Naive thymus-derived CD4-positive, alpha-beta T cell (primary cell): ENCODE measurements around the gene FAAP100. TPM values are rescaled to one million over a fixed set of nuclear protein-coding genes. Genes with fewer than 3 reads are reported as not detected.

Experiments
- ATAC-seq: fragments of 150-1000 bp; cut with Tn5 transposase; 2 replicates; pipeline ENCODE4 v1.10.0; 2021; ENCODE audit warnings: mild to moderate bottlenecking, moderate library complexity
- CTCF ChIA-PET: fragments of 350-600 bp; sonication (Branson Sonifier 250); formaldehyde crosslinking; loops from one replicate; lab custom pipeline; 2021; ENCODE audit warnings: antibody characterized with exemption; lab: Charles Lee
- POLR2A ChIA-PET: fragments of 350-600 bp; sonication (Branson Sonifier 250); formaldehyde crosslinking; loops from one replicate; lab custom pipeline; 2021; ENCODE audit warnings: antibody characterized with exemption, inconsistent platforms; lab: Charles Lee
- DNase-seq, 9 donors: peaks; one replicate each; pipeline versions ENCODE4 v3.0.0 to v3.0.0-alpha.2; 2020 to 2022; ENCODE audit warnings: mixed read lengths in 1 of 9
- H3K27ac ChIP-seq: one replicate; pipeline ENCODE4 v1.7.0; 2013; ENCODE audit warnings: mild to moderate bottlenecking, low read depth, low read length, moderate library complexity
- H3K27me3 ChIP-seq, 2 donors: one replicate each; pipeline ENCODE4 v1.7.0; 2013; ENCODE audit warnings: low read length in 2 of 2, mild to moderate bottlenecking in 2 of 2, moderate library complexity in 2 of 2; ENCODE audit not compliant: control insufficient read depth in 2 of 2, insufficient read depth in 2 of 2
- H3K36me3 ChIP-seq, 3 experiments: 1 replicate in 2 of 3; 2 replicates in 1 of 3; pipeline ENCODE4 v1.7.0; 2013; ENCODE audit warnings: low read length in 3 of 3, mild to moderate bottlenecking in 3 of 3, moderate library complexity in 1 of 3; ENCODE audit not compliant: insufficient read depth in 3 of 3, control insufficient read depth in 2 of 3
- H3K4me1 ChIP-seq, 2 donors: one replicate each; pipeline ENCODE4 v1.7.0; 2013; ENCODE audit warnings: low read length in 2 of 2, mild to moderate bottlenecking in 2 of 2, moderate library complexity in 1 of 2; ENCODE audit not compliant: control insufficient read depth in 2 of 2, insufficient read depth in 2 of 2
- H3K4me3 ChIP-seq: 2 replicates; pipeline ENCODE4 v1.7.0; 2013; ENCODE audit warnings: mild to moderate bottlenecking, low read length
- H3K9me3 ChIP-seq, 3 experiments: 1 replicate in 2 of 3; 2 replicates in 1 of 3; pipeline ENCODE4 v1.7.0; 2013; ENCODE audit warnings: low read length in 3 of 3; ENCODE audit not compliant: control insufficient read depth in 2 of 3
- H3K27ac Mint-ChIP-seq, 9 donors: one replicate each; pipeline ENCODE4 v1.8.0; 2020 to 2022; ENCODE audit warnings: mixed read lengths in 9 of 9, mild to moderate bottlenecking in 8 of 9, moderate library complexity in 5 of 9, inconsistent platforms in 2 of 9
- H3K27me3 Mint-ChIP-seq, 5 donors: one replicate each; pipeline ENCODE4 v1.8.0; 2021 to 2022; ENCODE audit warnings: mixed read lengths in 5 of 5, mild to moderate bottlenecking in 1 of 5
- H3K36me3 Mint-ChIP-seq, 5 donors: one replicate each; pipeline ENCODE4 v1.8.0; 2020 to 2022; ENCODE audit warnings: mixed read lengths in 5 of 5, mild to moderate bottlenecking in 3 of 5, inconsistent platforms in 1 of 5
- H3K4me1 Mint-ChIP-seq, 7 donors: one replicate each; pipeline ENCODE4 v1.8.0; 2020 to 2022; ENCODE audit warnings: mixed read lengths in 7 of 7, mild to moderate bottlenecking in 3 of 7, inconsistent platforms in 1 of 7
- H3K4me3 Mint-ChIP-seq, 10 donors: one replicate each; pipeline ENCODE4 v1.8.0; 2020 to 2022; ENCODE audit warnings: mild to moderate bottlenecking in 10 of 10, mixed read lengths in 10 of 10, moderate library complexity in 6 of 10, inconsistent platforms in 2 of 10
- H3K9me3 Mint-ChIP-seq, 11 donors: one replicate each; pipeline ENCODE4 v1.8.0; 2020 to 2022; ENCODE audit warnings: mixed read lengths in 11 of 11, mild to moderate bottlenecking in 4 of 11, inconsistent platforms in 1 of 11, moderate library complexity in 1 of 11
- intact Hi-C, 2 donors: fragments of 100-400 bp; cut with micrococcal nuclease; formaldehyde crosslinking; loops; one replicate each; pipeline ENCODE4 v1.15.1; 2023
- polyA plus RNA-seq, 2 donors: library from polyadenylated mRNA; unstranded; fragments of 300-500 nt; fragmentation: Illumina TruSeq; gene quantifications; one replicate each; pipeline ENCODE4 v1.2.3, GENCODE V29; 2021
- total RNA-seq, 6 experiments: library from RNA in 5 of 6; stranded (reverse) in 5 of 6; gene quantifications; 1 replicate in 5 of 6; 2 replicates in 1 of 6; pipeline ENCODE4 v1.2.3 and lab custom pipeline; 2021 to 2026

The FAAP100 gene
- total and polyA plus RNA-seq, 7 experiments from 2014 or later, result 9.0 to 57.0 (median 37.7) TPM

- ChIA-PET CTCF (no interaction called here), POLR2A (interaction anchor here (0.9 to 1.0 kb wide), 2 partner anchors 10 to 13 kb away, joined by 3 to 4 read pairs; no protein-coding TSS in a partner anchor)
- ATAC-seq (no peak), DNase-seq (no peak)
- no peak overlapping the region for H3K4me3 ChIP-seq
- H3K9me3 ChIP-seq, result no peaks in the 10 kb centered on the region
- peaks cover 0 to 84% (median 2%) of the 10 kb centered on the region in 3 experiments for H3K36me3 ChIP-seq
- H3K27me3 ChIP-seq, result no peaks in the 10 kb centered on the region
- intact Hi-C loops, result no loop called here
- no peaks in the 10 kb centered on the region for H3K9me3 Mint-ChIP-seq
- H3K4me1 ChIP-seq, result no peaks in the 10 kb centered on the region
- no peak overlapping the region for H3K27ac ChIP-seq
- H3K27ac Mint-ChIP-seq, result no peak overlapping the region
- peaks cover 0 to 20% (median 3%) of the 10 kb centered on the region in 5 donors for H3K36me3 Mint-ChIP-seq
- peaks cover 0 to 2% (median 0%) of the 10 kb centered on the region in 7 donors for H3K4me1 Mint-ChIP-seq
- H3K27me3 Mint-ChIP-seq, result peaks cover 0 to 7% (median 0%) of the 10 kb centered on the region in 5 donors
- H3K4me3 Mint-ChIP-seq, result no peak overlapping the region
Observed at GRCh38 chr17:81542431-81543338, 9.5 kb downstream of the FAAP100 start.

GRCh38 chr17:81541123-81541522, 11.0 kb downstream of the FAAP100 start:
- H3K36me3 Mint-ChIP-seq, result peaks cover 0 to 15% (median 3%) of the 10 kb centered on the region in 5 donors
- Histone ChIP-seq H3K27ac (no peak overlapping the region), H3K27me3 (no peaks in the 10 kb centered on the region), H3K4me1 (no peaks in the 10 kb centered on the region), H3K36me3 (peaks cover 0 to 68% (median 0%) of the 10 kb centered on the region in 3 experiments), H3K9me3 (no peaks in the 10 kb centered on the region), H3K4me3 (no peak overlapping the region)
- no peak overlapping the region for H3K27ac Mint-ChIP-seq
- H3K4me3 Mint-ChIP-seq, result no peak overlapping the region
- H3K4me1 Mint-ChIP-seq, result peaks cover 0 to 3% (median 0%) of the 10 kb centered on the region in 7 donors
- ChIA-PET CTCF (no interaction called here), POLR2A (no interaction called here)
- H3K9me3 Mint-ChIP-seq, result no peaks in the 10 kb centered on the region
- no peak for ATAC-seq
- no peak for DNase-seq
- H3K27me3 Mint-ChIP-seq, result peaks cover 0 to 12% (median 1%) of the 10 kb centered on the region in 5 donors
- intact Hi-C loops, result no loop called here

- H3K9me3 Mint-ChIP-seq, result no peaks in the 10 kb centered on the region
- peaks cover 0 to 15% (median 3%) of the 10 kb centered on the region in 5 donors for H3K36me3 Mint-ChIP-seq
- Histone ChIP-seq H3K27ac (no peak overlapping the region), H3K4me3 (no peak overlapping the region), H3K36me3 (peaks cover 0 to 63% (median 0%) of the 10 kb centered on the region in 3 experiments), H3K4me1 (no peaks in the 10 kb centered on the region), H3K9me3 (no peaks in the 10 kb centered on the region), H3K27me3 (no peaks in the 10 kb centered on the region)
- POLR2A ChIA-PET, result no interaction called here
- ATAC-seq (no peak), DNase-seq (no peak)
- CTCF ChIA-PET, result no interaction called here
- peaks cover 0 to 17% (median 6%) of the 10 kb centered on the region in 5 donors for H3K27me3 Mint-ChIP-seq
- H3K4me1 Mint-ChIP-seq, result peaks cover 0 to 6% (median 0%) of the 10 kb centered on the region in 7 donors
- H3K27ac Mint-ChIP-seq, result no peak overlapping the region
- no peak overlapping the region for H3K4me3 Mint-ChIP-seq
- intact Hi-C loops, result no loop called here
Observed at GRCh38 chr17:81540676-81541027, 11.5 kb downstream of the FAAP100 start.

GRCh38 chr17:81539961-81540675, 12.0 kb downstream of the FAAP100 start:
- CTCF ChIA-PET, result no interaction called here
- POLR2A ChIA-PET, result no interaction called here
- no peaks in the 10 kb centered on the region for H3K9me3 Mint-ChIP-seq

GRCh38 chr17:81539571-81539900, 12.6 kb downstream of the FAAP100 start:
- H3K4me1 ChIP-seq, result no peaks in the 10 kb centered on the region
- ChIA-PET CTCF (no interaction called here), POLR2A (no interaction called here)
- H3K4me3 ChIP-seq, result no peak overlapping the region
- H3K27me3 ChIP-seq, result peaks cover 0 to 4% of the 10 kb centered on the region in 2 donors
- ATAC-seq (no peak), DNase-seq (no peak)
- Mint-ChIP-seq H3K27ac (no peak overlapping the region), H3K27me3 (peaks cover 0 to 26% (median 6%) of the 10 kb centered on the region in 5 donors), H3K4me3 (no peak overlapping the region), H3K36me3 (peaks cover 0 to 12% (median 3%) of the 10 kb centered on the region in 5 donors), H3K4me1 (peaks cover 0 to 6% (median 0%) of the 10 kb centered on the region in 7 donors), H3K9me3 (no peaks in the 10 kb centered on the region)
- no peak overlapping the region for H3K27ac ChIP-seq
- intact Hi-C loops, result no loop called here
- H3K36me3 ChIP-seq, result peaks cover 0 to 53% (median 0%) of the 10 kb centered on the region in 3 experiments
- no peaks in the 10 kb centered on the region for H3K9me3 ChIP-seq

More at GRCh38 chr17:81539961-81540675, 12.0 kb downstream of the FAAP100 start:
- H3K4me3 ChIP-seq, result no peak overlapping the region
- Mint-ChIP-seq H3K27me3 (peaks cover 0 to 22% (median 6%) of the 10 kb centered on the region in 5 donors), H3K27ac (no peak overlapping the region), H3K4me1 (peaks cover 0 to 6% (median 0%) of the 10 kb centered on the region in 7 donors), H3K4me3 (no peak overlapping the region), H3K36me3 (peaks cover 0 to 13% (median 3%) of the 10 kb centered on the region in 5 donors)
- H3K36me3 ChIP-seq, result peaks cover 0 to 58% (median 0%) of the 10 kb centered on the region in 3 experiments
- no peak overlapping the region for H3K27ac ChIP-seq
- no peaks in the 10 kb centered on the region for H3K27me3 ChIP-seq
- no peaks in the 10 kb centered on the region for H3K9me3 ChIP-seq
- H3K4me1 ChIP-seq, result no peaks in the 10 kb centered on the region
- intact Hi-C loops, result no loop called here
- DNase-seq (no peak), ATAC-seq (no peak)

DNA sequence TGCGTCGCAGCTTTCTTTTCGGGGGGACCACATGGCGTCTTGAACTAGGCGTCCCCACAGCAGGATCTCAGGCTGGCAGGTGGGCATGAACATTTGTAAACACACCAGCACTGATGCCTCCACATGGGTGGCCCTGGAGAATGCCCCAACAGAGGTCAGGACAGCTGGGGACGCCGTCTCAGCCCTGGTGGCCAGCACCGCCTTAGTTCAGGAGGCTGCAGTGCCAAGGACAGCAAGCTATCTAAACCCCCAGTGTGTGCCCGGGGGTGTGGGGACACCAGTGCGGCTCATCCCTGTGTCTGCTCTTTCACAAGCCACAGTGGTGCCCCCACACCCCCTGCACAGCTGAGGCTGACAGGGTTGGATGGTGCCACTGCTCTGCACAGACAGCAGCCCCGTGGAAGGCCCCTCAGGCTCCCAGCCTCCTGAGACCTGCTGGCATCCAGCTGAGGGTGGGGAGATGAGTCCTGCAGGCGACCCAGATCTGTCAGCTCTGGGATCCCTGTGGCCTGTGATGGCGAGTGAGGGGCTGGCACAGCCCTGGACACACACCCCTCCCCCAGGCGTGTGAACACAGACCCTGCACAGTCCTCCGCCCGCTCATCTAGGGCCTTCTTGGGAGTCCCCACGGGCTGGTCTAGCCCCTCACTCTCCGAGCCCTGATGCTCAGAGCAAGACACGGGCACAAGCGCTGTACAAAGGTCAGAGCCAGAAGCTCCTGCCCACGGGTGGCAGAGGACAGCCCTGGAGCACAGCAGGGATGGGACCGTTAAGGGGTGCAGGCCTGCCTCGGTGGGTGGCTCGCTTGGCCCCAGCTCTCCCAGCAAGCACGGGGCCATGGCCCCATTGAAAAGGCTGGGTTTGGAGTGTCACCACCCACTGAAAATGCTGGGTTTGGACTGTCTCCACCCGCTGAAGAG, 13.2 kb downstream of the FAAP100 start:
- H3K27me3 ChIP-seq, result peaks cover 0 to 4% of the 10 kb centered on the region in 2 donors
- H3K27ac Mint-ChIP-seq, result no peak overlapping the region

More for the DNA sequence above, 13.2 kb downstream of the FAAP100 start:
- H3K4me1 ChIP-seq, result no peaks in the 10 kb centered on the region
- ChIA-PET CTCF (no interaction called here), POLR2A (interaction anchor here (0.8 kb wide), 1 partner anchor 18 kb away, joined by 3 read pairs; no protein-coding TSS in a partner anchor)
- Mint-ChIP-seq H3K27me3 (peaks cover 0 to 28% (median 6%) of the 10 kb centered on the region in 5 donors), H3K9me3 (no peaks in the 10 kb centered on the region), H3K4me1 (peaks cover 0 to 6% (median 0%) of the 10 kb centered on the region in 7 donors), H3K4me3 (no peak overlapping the region), H3K36me3 (peaks cover 0 to 12% (median 3%) of the 10 kb centered on the region in 5 donors)
- H3K4me3 ChIP-seq, result no peak overlapping the region
- no peak overlapping the region for H3K27ac ChIP-seq
- DNase-seq (no peak), ATAC-seq (no peak)
- intact Hi-C loops, result no loop called here
- H3K9me3 ChIP-seq, result no peaks in the 10 kb centered on the region
- peaks cover 0 to 47% (median 0%) of the 10 kb centered on the region in 3 experiments for H3K36me3 ChIP-seq
